ENCODE measurements around the gene SF3B3.

- TF ChIP-seq SIN3A (IDR thresholded peaks at IDR 0.05; ENCODE audit: borderline replicate concordance, low read depth, low read length) (no peak), RXRA (IDR thresholded peaks at IDR 0.05; ENCODE audit: borderline replicate concordance, low read depth) (no peak)
Measured at GRCh38 chr16:70608521-70608920, 84.9 kb downstream of the SF3B3 start.

All from SK-N-SH (cell line).